Measurements from ENCODE around the gene ARVCF. TPM values are rescaled to one million over a fixed set of nuclear protein-coding genes. Genes with fewer than 3 reads are reported as not detected.

Gene ARVCF
- total RNA-seq, 1 experiment from 2014 or later = 8.2 TPM

GRCh38 chr22:19981961-19982920 is 34.4 kb downstream of the ARVCF start:
- ChIA-PET POLR2A (no interaction called here), CTCF (no interaction called here)
- BruUV-seq (replicated peaks) = no TSS peak
- Histone ChIP-seq H3K9me3 (ENCODE audit: control insufficient read depth, insufficient read depth, low read depth, low read length) (no peaks in the 10 kb centered on the region), H3K27ac (ENCODE audit: low read length) (no peak overlapping the region), H3K4me1 (ENCODE audit: control insufficient read depth, insufficient read depth, low read length) (peaks cover 12% of the 10 kb centered on the region; the same call in 1 of the 2 replicates), H3K27me3 (ENCODE audit: control insufficient read depth, insufficient read depth, low read length) (no peaks in the 10 kb centered on the region), H3K36me3 (ENCODE audit: control insufficient read depth, insufficient read depth, low read length) (no peaks in the 10 kb centered on the region), H3K4me3 (ENCODE audit: low read depth in 2 of 2, low read length in 2 of 2) (no peak overlapping the region)
- in situ Hi-C loops (cut with HindIII; ENCODE audit: low pct_unique_long_range_greater_than_20kb, low sequenced_read_pairs) = no loop called here
- TF ChIP-seq, protein P1, sequence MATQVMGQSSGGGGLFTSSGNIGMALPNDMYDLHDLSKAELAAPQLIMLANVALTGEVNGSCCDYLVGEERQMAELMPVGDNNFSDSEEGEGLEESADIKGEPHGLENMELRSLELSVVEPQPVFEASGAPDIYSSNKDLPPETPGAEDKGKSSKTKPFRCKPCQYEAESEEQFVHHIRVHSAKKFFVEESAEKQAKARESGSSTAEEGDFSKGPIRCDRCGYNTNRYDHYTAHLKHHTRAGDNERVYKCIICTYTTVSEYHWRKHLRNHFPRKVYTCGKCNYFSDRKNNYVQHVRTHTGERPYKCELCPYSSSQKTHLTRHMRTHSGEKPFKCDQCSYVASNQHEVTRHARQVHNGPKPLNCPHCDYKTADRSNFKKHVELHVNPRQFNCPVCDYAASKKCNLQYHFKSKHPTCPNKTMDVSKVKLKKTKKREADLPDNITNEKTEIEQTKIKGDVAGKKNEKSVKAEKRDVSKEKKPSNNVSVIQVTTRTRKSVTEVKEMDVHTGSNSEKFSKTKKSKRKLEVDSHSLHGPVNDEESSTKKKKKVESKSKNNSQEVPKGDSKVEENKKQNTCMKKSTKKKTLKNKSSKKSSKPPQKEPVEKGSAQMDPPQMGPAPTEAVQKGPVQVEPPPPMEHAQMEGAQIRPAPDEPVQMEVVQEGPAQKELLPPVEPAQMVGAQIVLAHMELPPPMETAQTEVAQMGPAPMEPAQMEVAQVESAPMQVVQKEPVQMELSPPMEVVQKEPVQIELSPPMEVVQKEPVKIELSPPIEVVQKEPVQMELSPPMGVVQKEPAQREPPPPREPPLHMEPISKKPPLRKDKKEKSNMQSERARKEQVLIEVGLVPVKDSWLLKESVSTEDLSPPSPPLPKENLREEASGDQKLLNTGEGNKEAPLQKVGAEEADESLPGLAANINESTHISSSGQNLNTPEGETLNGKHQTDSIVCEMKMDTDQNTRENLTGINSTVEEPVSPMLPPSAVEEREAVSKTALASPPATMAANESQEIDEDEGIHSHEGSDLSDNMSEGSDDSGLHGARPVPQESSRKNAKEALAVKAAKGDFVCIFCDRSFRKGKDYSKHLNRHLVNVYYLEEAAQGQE (IDR thresholded peaks at IDR 0.05; ENCODE audit: insufficient read depth in 1 of 2, low read depth in 2 of 2, low read length in 1 of 2) = no peak
- TF ChIP-seq CTCF (IDR thresholded peaks at IDR 0.05) (no peak), SIN3A (IDR thresholded peaks at IDR 0.05; ENCODE audit: borderline replicate concordance, insufficient read depth, low read depth, low read length) (no peak), POLR2AphosphoS5 (IDR thresholded peaks at IDR 0.05; ENCODE audit: low read depth, low read length) (no peak), TCF7L2 (IDR thresholded peaks at IDR 0.05; ENCODE audit: low read depth, low read length) (no peak)
- intact Hi-C loops (cut with micrococcal nuclease; ENCODE audit: unreplicated experiment) = no loop called here
- DNase-seq (ENCODE audit: low read depth, low spot score) (no peak), ATAC-seq (no peak)

- intact Hi-C loops (cut with micrococcal nuclease; ENCODE audit: unreplicated experiment) (no loop called here), in situ Hi-C loops (cut with HindIII; ENCODE audit: low pct_unique_long_range_greater_than_20kb, low sequenced_read_pairs) (no loop called here)
- no peaks in the 10 kb centered on the region for H3K27me3 ChIP-seq (ENCODE audit: control insufficient read depth, insufficient read depth, low read length)
- peaks cover 12% of the 10 kb centered on the region; the same call in 1 of the 2 replicates for H3K4me1 ChIP-seq (ENCODE audit: control insufficient read depth, insufficient read depth, low read length)
- no peaks in the 10 kb centered on the region for H3K36me3 ChIP-seq (ENCODE audit: control insufficient read depth, insufficient read depth, low read length)
- H3K27ac ChIP-seq (ENCODE audit: low read length) = no peak overlapping the region
- TF ChIP-seq CTCF (IDR thresholded peaks at IDR 0.05) = no peak
- no peak for TF ChIP-seq POLR2AphosphoS5 (IDR thresholded peaks at IDR 0.05; ENCODE audit: low read depth, low read length)
- TF ChIP-seq, protein P1 (IDR thresholded peaks at IDR 0.05; ENCODE audit: insufficient read depth in 1 of 2, low read depth in 2 of 2, low read length in 1 of 2) = no peak
- no peak for TF ChIP-seq SIN3A (IDR thresholded peaks at IDR 0.05; ENCODE audit: borderline replicate concordance, insufficient read depth, low read depth, low read length)
- no peak for TF ChIP-seq TCF7L2 (IDR thresholded peaks at IDR 0.05; ENCODE audit: low read depth, low read length)
- ChIA-PET CTCF (no interaction called here), POLR2A (no interaction called here)
- BruUV-seq (replicated peaks) = no TSS peak
- ATAC-seq (no peak), DNase-seq (ENCODE audit: low read depth, low spot score) (no peak)
- no peaks in the 10 kb centered on the region for H3K9me3 ChIP-seq (ENCODE audit: control insufficient read depth, insufficient read depth, low read depth, low read length)
- H3K4me3 ChIP-seq (ENCODE audit: low read depth in 2 of 2, low read length in 2 of 2) = no peak overlapping the region
Measured at GRCh38 chr22:19981171-19981960, 35.3 kb downstream of the ARVCF start.

Measured in Panc1 (cell line).